GM23338 (cell line): ENCODE measurements around the gene TMA7. TPM values are rescaled to one million over a fixed set of nuclear protein-coding genes. Genes with fewer than 3 reads are reported as not detected.
A peak's percentile ranks its signal among the peaks of the same experiment; 100 is the strongest.
"Not testable (repeated sequence)": the region's sequence is repeated elsewhere in the genome, so short reads cannot be mapped to it uniquely, and the experiment has no call there.

ENCODE experiments used
- ATAC-seq: fragments of 200-7000 bp; cut with Tn5 transposase; 3 replicates; pipeline ENCODE4 v1.9.1; 2020
- DNase-seq: peaks from one replicate; pipeline ENCODE4 v3.0.0-alpha.2; 2015; ENCODE audit warnings: low spot score
- H2AFZ ChIP-seq: fragments of 200-600 bp; sonication (generic); 2 replicates; pipeline ENCODE4 v1.8.0; 2016; ENCODE audit warnings: antibody characterized with exemption, mild to moderate bottlenecking, moderate library complexity
- H3F3A ChIP-seq: fragments of 200-600 bp; sonication (generic); replicated peaks from 2 replicates; pipeline ENCODE4 v1.8.0; 2017; ENCODE audit warnings: antibody characterized with exemption, mixed run types, low read depth
- H3K27ac ChIP-seq: fragments of 200-600 bp; sonication (generic); 2 replicates; pipeline ENCODE4 v1.6.1; 2016; ENCODE audit warnings: low read depth
- H3K27me3 ChIP-seq: fragments of 200-600 bp; sonication (generic); 2 replicates; pipeline ENCODE4 v1.8.0; 2016; ENCODE audit warnings: mild to moderate bottlenecking, mixed run types, moderate library complexity; ENCODE audit not compliant: insufficient read depth
- H3K36me3 ChIP-seq: fragments of 200-600 bp; sonication (generic); 2 replicates; pipeline ENCODE4 v1.8.0; 2016; ENCODE audit warnings: mild to moderate bottlenecking; ENCODE audit not compliant: insufficient read depth
- H3K4me1 ChIP-seq: fragments of 200-600 bp; sonication (generic); 2 replicates; pipeline ENCODE4 v1.8.0; 2016; ENCODE audit warnings: mild to moderate bottlenecking, moderate library complexity; ENCODE audit not compliant: insufficient read depth
- H3K4me2 ChIP-seq: fragments of 200-600 bp; sonication (generic); 2 replicates; pipeline ENCODE4 v1.7.1; 2017; ENCODE audit warnings: mixed run types
- H3K4me3 ChIP-seq: fragments of 200-600 bp; sonication (generic); 2 replicates; pipeline ENCODE4 v1.6.1; 2016; ENCODE audit warnings: mixed run types
- H3K79me2 ChIP-seq: fragments of 200-600 bp; sonication (generic); replicated peaks from 2 replicates; pipeline ENCODE4 v1.8.0; 2017; ENCODE audit warnings: mild to moderate bottlenecking; ENCODE audit not compliant: insufficient read depth
- H3K9me2 ChIP-seq: fragments of 200-600 bp; sonication (generic); 2 replicates; pipeline ENCODE4 v1.8.0; 2017; ENCODE audit not compliant: insufficient read depth
- H4K20me1 ChIP-seq: fragments of 200-600 bp; sonication (generic); replicated peaks from 2 replicates; pipeline ENCODE4 v1.8.0; 2017; ENCODE audit warnings: mild to moderate bottlenecking; ENCODE audit not compliant: insufficient read depth
- H3K27ac Mint-ChIP-seq: 2 replicates; pipeline ENCODE4 v1.8.0; 2020; ENCODE audit warnings: inconsistent platforms, mild to moderate bottlenecking, moderate library complexity, mixed read lengths
- H3K27me3 Mint-ChIP-seq: 3 replicates; pipeline ENCODE4 v1.8.0; 2022; ENCODE audit warnings: low read depth, mild to moderate bottlenecking, moderate library complexity, mixed read lengths, inconsistent platforms; ENCODE audit not compliant: insufficient read depth, poor library complexity
- H3K36me3 Mint-ChIP-seq: 3 replicates; pipeline ENCODE4 v1.8.0; 2021; ENCODE audit warnings: low read depth, mild to moderate bottlenecking, inconsistent platforms, moderate library complexity, mixed read lengths
- H3K4me1 Mint-ChIP-seq: 3 replicates; pipeline ENCODE4 v1.8.0; 2020; ENCODE audit warnings: mild to moderate bottlenecking, inconsistent platforms, mixed read lengths
- H3K4me3 Mint-ChIP-seq: 3 replicates; pipeline ENCODE4 v1.8.0; 2021; ENCODE audit warnings: moderate library complexity, mild to moderate bottlenecking, inconsistent platforms, mixed read lengths
- H3K9me3 Mint-ChIP-seq: 3 replicates; pipeline ENCODE4 v1.8.0; 2020; ENCODE audit warnings: moderate library complexity, mild to moderate bottlenecking, inconsistent platforms, mixed read lengths
- CREB1 ChIP-seq: fragments of 250-450 bp; sonication (Bioruptor Pico); IDR thresholded peaks from 2 replicates; pipeline ENCODE4 v1.5.0; 2020; ENCODE audit warnings: low read depth, mild to moderate bottlenecking, moderate library complexity
- ETS1 ChIP-seq: IDR thresholded peaks from 2 replicates; pipeline ENCODE4 v1.6.1; 2016; ENCODE audit warnings: antibody characterized with exemption
- EZH2 ChIP-seq: fragments of 200-600 bp; sonication (generic); IDR thresholded peaks from one replicate; pipeline ENCODE4 v1.8.0; 2017; ENCODE audit warnings: antibody characterized with exemption, mild to moderate bottlenecking, low read depth; ENCODE audit not compliant: unreplicated experiment
- EZH2phosphoT487 ChIP-seq: fragments of 200-600 bp; sonication (generic); IDR thresholded peaks from one replicate; pipeline ENCODE4 v1.8.1; 2018; ENCODE audit warnings: antibody characterized with exemption; ENCODE audit not compliant: unreplicated experiment
- JUNB ChIP-seq: IDR thresholded peaks from one replicate; pipeline ENCODE4 v1.6.1; 2016; ENCODE audit warnings: antibody characterized with exemption; ENCODE audit not compliant: unreplicated experiment
- NANOG ChIP-seq: IDR thresholded peaks from 2 replicates; pipeline ENCODE4 v1.6.1; 2016; ENCODE audit warnings: antibody characterized with exemption, borderline replicate concordance
- POLR2AphosphoS5 ChIP-seq: IDR thresholded peaks from 2 replicates; pipeline ENCODE4 v1.6.1; 2016; ENCODE audit warnings: antibody characterized with exemption, low read depth
- STAT1 ChIP-seq: IDR thresholded peaks from one replicate; pipeline ENCODE4 v1.6.1; 2016; ENCODE audit warnings: antibody characterized with exemption; ENCODE audit not compliant: unreplicated experiment
- ZNF114 ChIP-seq: fragments of 250-450 bp; sonication (Bioruptor Pico); IDR thresholded peaks from 2 replicates; pipeline ENCODE4 v1.5.0; 2020; ENCODE audit warnings: mild to moderate bottlenecking, moderate library complexity
- ZNF331 ChIP-seq: fragments of 250-450 bp; sonication (Bioruptor Pico); IDR thresholded peaks from 2 replicates; pipeline ENCODE4 v1.5.0; 2020; ENCODE audit warnings: low read depth, mild to moderate bottlenecking, moderate library complexity
- polyA plus RNA-seq: library from polyadenylated mRNA; unstranded; fragments of >200 nt; fragmentation: Nextera tagmentation; extraction: Ambion mirVana; gene quantifications from 2 replicates; pipeline ENCODE4 v1.2.1, GENCODE V29; 2016
- total RNA-seq: library from RNA; depleted of rRNA; stranded (reverse); fragments of >200 nt; shearing (Covaris generic); gene quantifications from 2 replicates; pipeline ENCODE4 v1.2.3, GENCODE V29; 2014

TMA7 gene
- total and polyA plus RNA-seq, 2 experiments from 2014 or later, result 419 to 2,089 TPM

- peak overlapping the region; percentile 32; the same call in 1 of the 2 replicates for H3K27ac Mint-ChIP-seq
- no peak overlapping the region for H2AFZ ChIP-seq
- H3K9me2 ChIP-seq, result no peaks in the 10 kb centered on the region
- H3K9me3 Mint-ChIP-seq, result no peaks in the 10 kb centered on the region; the same call in 2 of the 3 replicates
- peaks cover 12% of the 10 kb centered on the region for H3K36me3 Mint-ChIP-seq
- ATAC-seq (no peak), DNase-seq (no peak)
- no peak overlapping the region for H3K4me2 ChIP-seq
- H3K4me3 ChIP-seq, result no peak overlapping the region
- H3K27ac ChIP-seq, result no peak overlapping the region; the same call in 1 of the 2 replicates
- peaks cover 13% of the 10 kb centered on the region for H3K4me1 ChIP-seq
- H3K4me1 Mint-ChIP-seq, result peaks cover 29% of the 10 kb centered on the region
- H3K27me3 ChIP-seq, result no peaks in the 10 kb centered on the region
- no peak overlapping the region; the same call in 2 of the 3 replicates for H3K4me3 Mint-ChIP-seq
- H3F3A ChIP-seq, result 0 out of 2 replicates have a peak, but pooled peaks cover 5% of the 10 kb centered on the region
- no peaks in the 10 kb centered on the region for H4K20me1 ChIP-seq
- no peak for TF ChIP-seq ZNF331
- TF ChIP-seq CREB1 (CRISPR knock-in tag), result no peak
- no peak for TF ChIP-seq NANOG
- no peaks in the 10 kb centered on the region; the same call in 1 of the 2 replicates for H3K36me3 ChIP-seq
- no peaks in the 10 kb centered on the region for H3K79me2 ChIP-seq
- H3K27me3 Mint-ChIP-seq, result peaks cover 19% of the 10 kb centered on the region
Observed at GRCh38 chr3:48478626-48479555, 38.8 kb downstream of the TMA7 start.

- H2AFZ ChIP-seq, H3K4me3 Mint-ChIP-seq, H3K27ac ChIP-seq, H3K4me3 ChIP-seq, H3K27me3 ChIP-seq, ATAC-seq, H3K4me2 ChIP-seq, H3K9me2 ChIP-seq, DNase-seq, H3K4me1 ChIP-seq, H4K20me1 ChIP-seq, H3K36me3 ChIP-seq, H3K27ac Mint-ChIP-seq, H3K36me3 Mint-ChIP-seq, H3K79me2 ChIP-seq, H3K9me3 Mint-ChIP-seq, H3F3A ChIP-seq: not testable (repeated sequence)
- H3K4me1 Mint-ChIP-seq, result peaks cover 16% of the 10 kb centered on the region
- H3K27me3 Mint-ChIP-seq, result peaks cover 11% of the 10 kb centered on the region
Observed at GRCh38 chr3:48480891-48481290, 40.8 kb downstream of the TMA7 start.

- H3K27me3 Mint-ChIP-seq, H3K27me3 ChIP-seq, DNase-seq, H3F3A ChIP-seq, H3K9me2 ChIP-seq, H3K36me3 ChIP-seq, H3K4me3 ChIP-seq, H4K20me1 ChIP-seq, H3K27ac ChIP-seq, H3K4me1 ChIP-seq, H3K9me3 Mint-ChIP-seq, ATAC-seq, H3K79me2 ChIP-seq, H3K4me3 Mint-ChIP-seq, H3K36me3 Mint-ChIP-seq, H2AFZ ChIP-seq, H3K27ac Mint-ChIP-seq, H3K4me2 ChIP-seq, H3K4me1 Mint-ChIP-seq: not testable (repeated sequence)
Observed at GRCh38 chr3:48482822-48483221, 42.8 kb downstream of the TMA7 start.

GRCh38 chr3:48486952-48487351, 46.9 kb downstream of the TMA7 start:
- H3K27me3 ChIP-seq, result no peaks in the 10 kb centered on the region
- H3K4me1 ChIP-seq, result peaks cover 3% of the 10 kb centered on the region
- no peaks in the 10 kb centered on the region for H3K79me2 ChIP-seq
- DNase-seq (no peak), ATAC-seq (no peak)
- no peak overlapping the region for H3K27ac ChIP-seq
- H3K36me3 ChIP-seq, result no peaks in the 10 kb centered on the region
- H3K9me2 ChIP-seq, result no peaks in the 10 kb centered on the region
- Mint-ChIP-seq H3K9me3 (no peaks in the 10 kb centered on the region), H3K27ac (no peak overlapping the region), H3K4me3 (no peak overlapping the region), H3K36me3 (peaks cover 9% of the 10 kb centered on the region; the same call in 1 of the 3 replicates), H3K4me1 (peaks cover 12% of the 10 kb centered on the region), H3K27me3 (peaks cover 6% of the 10 kb centered on the region)
- no peak overlapping the region for H3K4me2 ChIP-seq
- no peak overlapping the region for H3K4me3 ChIP-seq
- 0 out of 2 replicates have a peak, but pooled peaks cover 6% of the 10 kb centered on the region for H3F3A ChIP-seq
- H2AFZ ChIP-seq, result no peak overlapping the region
- H4K20me1 ChIP-seq, result no peaks in the 10 kb centered on the region
- TF ChIP-seq EZH2, result no peak
- TF ChIP-seq ZNF331, result no peak
- no peak for TF ChIP-seq ZNF114 (CRISPR knock-in tag)
- no peak for TF ChIP-seq POLR2AphosphoS5
- no peak for TF ChIP-seq EZH2phosphoT487
- TF ChIP-seq ETS1, result no peak
- no peak for TF ChIP-seq CREB1 (CRISPR knock-in tag)
- no peak for TF ChIP-seq JUNB
- TF ChIP-seq STAT1, result no peak
- no peak for TF ChIP-seq NANOG
